NCI-H1417 (cell line): ENCODE data around the gene MAFG.
A peak's percentile ranks its signal among the peaks of the same experiment; 100 is the strongest.

Experiments used
- DNase-seq, 3 experiments: peaks; one replicate each; lab custom pipeline; 2025; lab: John Stamatoyannopoulos, UW

Gene MAFG

DNA sequence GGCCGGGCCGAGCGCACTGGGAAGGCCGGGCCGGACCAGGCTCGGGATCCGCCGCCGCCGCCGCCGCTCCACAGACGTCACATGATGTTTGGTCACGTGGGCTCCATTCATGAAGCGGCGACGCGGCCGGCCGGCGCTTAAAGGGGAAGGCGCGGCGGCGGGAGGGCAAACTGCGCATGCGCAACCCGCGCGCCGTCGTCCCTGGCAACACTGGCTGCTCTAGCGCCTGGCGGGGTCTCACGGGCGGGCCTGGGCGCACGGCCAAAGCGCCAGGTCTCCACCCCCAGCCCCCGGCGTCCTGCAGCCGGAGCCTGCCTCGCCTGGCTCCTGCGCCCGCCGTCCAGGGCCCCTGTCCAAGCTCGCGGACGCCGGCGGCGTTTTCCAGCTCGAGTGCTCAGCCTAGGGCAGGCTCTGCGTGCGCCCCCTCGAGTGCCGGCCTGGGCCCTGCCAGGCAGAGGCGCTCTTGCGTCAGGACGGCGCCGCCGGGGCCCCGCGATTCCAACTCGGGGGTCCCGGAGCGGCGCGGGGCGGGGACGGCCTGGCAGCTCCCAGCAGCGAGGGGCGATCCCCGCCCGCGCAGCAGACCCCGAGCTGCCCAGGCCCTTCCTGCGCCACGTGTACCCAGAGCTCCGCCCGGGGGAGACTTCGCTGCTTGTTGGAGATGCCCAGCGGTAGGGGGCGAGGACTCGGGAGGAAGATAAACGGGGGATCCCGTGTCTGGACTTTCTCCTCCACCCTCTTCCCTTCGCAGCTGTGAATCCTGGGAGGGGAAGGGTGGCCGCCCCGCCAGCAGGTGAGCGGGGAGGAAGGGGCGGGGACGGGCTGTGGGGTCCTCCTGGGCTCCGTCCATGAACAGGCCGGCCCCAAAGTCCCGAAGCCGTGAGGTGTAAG, at the start of gene MAFG:
TSS of gene MAFG (minus strand) at position 83 of the 891 bp plus-strand sequence. CDS start 4,550 bp downstream, outside the sequence.
- DNase-seq: peak; percentile 95 to 97 (median 97)

DNA sequence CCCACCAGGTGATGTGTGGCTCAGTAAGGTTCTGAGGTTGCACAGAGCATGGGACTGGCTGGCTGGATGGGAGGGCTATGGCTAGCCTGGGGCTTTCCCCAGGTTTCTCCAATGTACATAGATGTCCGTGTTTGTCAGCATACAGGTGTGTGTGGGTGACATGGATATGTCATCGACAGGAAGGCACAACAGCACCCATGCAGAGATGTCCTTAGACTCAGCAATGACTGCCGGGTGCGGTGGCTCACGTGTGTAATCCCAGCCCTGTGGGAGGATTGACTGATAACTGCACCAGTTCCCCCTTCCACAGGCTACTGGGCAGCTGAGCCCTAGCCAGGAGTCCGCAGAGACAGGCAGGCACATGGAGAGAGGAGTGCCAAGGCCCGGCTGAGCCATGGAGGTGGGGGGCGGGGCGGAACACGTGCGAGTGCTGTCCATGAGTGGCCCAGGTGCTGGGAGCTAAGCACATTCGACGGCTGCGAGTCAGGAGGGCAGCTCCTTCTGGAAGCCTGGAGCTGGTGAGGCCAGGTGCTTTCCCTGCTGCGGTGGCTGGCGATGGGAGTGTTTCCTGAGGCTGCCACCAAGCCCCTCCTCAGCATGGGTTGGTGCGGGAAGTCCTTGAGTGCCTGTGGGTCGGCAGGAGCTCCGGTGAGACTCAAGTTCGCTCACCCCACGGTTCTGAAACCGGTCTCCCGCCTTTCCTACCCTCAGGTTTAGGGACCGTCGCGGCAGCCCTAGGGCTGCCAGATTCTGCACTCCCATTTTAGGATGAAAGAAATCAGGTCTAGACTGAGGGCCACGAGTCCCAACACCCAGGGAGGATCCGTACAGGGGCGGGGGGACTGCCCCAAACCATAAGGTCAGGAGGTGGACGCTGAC, 49.0 kb upstream of the MAFG start:
- DNase-seq: peak; percentile 66 to 87 (median 82)

- no peak for DNase-seq
These were observed 45.9 kb upstream of the MAFG start for GRCh38 chr17:81973432-81973831.

DNA sequence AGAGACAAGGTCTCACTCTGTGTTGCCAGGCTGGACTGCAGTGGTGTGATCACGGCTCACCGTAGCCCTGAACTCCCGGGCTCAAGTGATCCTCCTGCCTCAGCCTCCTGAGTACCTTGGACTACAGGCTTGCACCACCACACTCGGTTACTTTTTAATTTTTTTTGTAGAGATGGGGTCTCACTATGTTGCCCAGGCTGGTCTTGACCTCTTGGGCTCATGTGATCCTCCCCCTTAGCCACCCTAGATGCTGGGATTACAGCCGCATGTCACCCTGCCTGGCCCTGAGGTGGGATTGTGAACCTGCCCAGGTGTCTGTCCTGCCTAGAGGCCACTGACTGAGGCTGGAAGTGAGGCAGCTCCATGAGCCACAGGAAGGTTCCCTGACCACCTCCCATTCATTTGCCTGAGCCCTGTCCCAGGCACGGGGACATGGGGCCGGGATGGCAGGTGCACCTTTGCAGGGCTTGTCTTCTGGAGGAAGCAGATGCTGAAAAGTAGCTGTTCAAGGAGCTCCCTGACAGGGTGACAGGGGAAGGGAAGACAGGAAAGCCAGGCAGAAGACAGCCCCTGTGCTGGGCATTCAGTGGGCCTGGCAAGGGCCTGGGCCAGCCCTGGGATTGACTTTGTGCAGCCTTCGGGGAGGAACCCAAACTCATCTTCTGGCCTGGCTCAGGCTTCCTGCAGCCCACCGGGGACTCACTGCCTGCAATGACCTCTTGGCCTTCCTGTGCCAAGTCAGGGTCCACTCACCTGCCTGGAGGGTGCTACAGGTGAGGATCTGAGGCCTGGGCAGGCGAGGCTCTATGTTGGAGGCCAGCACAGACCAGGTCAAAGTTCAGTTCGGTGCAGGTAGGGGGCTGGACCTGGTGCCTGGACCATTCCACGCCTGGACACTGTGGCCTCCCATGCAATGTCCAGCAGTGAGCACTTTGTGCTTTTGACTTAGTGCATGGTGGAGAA, 41.6 kb upstream of the MAFG start:
- DNase-seq: no peak

GRCh38 chr17:81968396-81968745, 40.8 kb upstream of the MAFG start:
- DNase-seq: no peak

- peak; percentile 63 to 92 (median 82) for DNase-seq
These were observed 40.2 kb upstream of the MAFG start for GRCh38 chr17:81967533-81968395.

GRCh38 chr17:81967244-81967532, 39.7 kb upstream of the MAFG start:
- DNase-seq: no peak

GRCh38 chr17:81966343-81967243, 39.1 kb upstream of the MAFG start:
- DNase-seq: peak in 2 of 3 experiments; percentile 10 to 24

DNA sequence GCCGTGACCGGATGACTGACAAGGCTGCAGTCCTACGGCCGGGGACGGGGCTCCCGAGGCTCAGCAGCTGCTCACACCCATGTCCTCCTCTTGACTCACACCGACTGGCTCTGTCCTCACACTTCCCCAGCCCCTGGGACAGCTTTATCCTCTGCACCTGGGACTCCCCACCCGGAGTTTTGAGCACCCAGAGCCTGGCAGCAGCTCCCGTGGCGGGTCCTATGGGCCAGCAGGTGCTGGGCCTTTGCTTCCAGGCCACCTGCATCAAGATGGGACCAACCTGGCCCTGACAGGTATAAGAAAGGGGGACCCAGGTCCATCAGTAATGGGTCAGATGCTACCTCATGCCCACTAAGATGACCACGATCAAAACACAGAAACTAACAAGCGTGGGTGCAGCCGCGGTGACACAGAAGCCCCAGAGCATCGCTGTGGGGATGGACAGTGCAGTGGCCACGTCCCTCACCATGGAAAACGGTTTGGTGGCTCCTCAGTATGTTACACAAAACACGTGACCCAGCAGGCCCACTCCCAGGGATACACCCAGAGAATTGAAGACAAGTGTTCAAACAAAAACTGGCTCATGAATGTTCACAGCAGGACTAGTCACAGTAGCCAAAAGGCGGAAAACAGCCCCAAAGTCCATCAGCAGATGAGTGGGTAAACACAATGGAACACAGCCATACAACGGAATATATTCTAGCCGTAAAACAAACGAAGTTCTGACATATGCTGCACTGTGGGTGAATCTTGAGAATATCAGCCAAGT, 36.7 kb upstream of the MAFG start:
- DNase-seq: no peak

- DNase-seq: no peak
These were observed 35.2 kb upstream of the MAFG start for GRCh38 chr17:81962499-81963441.

GRCh38 chr17:81961521-81962498, 34.3 kb upstream of the MAFG start:
- DNase-seq: peak in 2 of 3 experiments; percentile 62 to 76

DNA sequence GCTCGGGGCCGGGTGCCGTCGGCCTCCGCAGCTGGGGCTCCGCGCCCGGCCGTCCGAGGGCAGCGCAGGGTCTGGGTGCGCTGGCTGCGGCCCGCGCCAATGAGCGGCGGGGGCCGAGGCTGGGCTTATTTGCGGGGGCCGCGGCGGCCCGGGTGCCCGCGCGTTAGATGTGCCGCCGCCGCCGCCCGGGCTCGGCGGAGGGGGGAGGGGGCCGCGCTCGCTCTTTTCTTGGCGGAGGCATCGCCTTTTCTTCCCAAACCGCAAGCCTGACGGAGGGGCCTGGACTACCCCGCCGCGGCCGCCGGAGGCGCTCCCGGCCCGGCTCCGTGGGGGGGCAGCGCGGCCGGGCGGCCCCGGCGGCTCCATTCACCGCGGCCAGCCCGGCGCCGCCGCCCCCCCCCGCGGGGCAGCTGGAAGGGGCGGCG, 33.6 kb upstream of the MAFG start, which contains the start of gene NOTUM:
TSS of gene NOTUM (minus strand) at position 101 of the 425 bp plus-strand sequence. CDS start 278 bp downstream, outside the sequence.
- peak in 2 of 3 experiments; percentile 62 to 76 for DNase-seq

DNA sequence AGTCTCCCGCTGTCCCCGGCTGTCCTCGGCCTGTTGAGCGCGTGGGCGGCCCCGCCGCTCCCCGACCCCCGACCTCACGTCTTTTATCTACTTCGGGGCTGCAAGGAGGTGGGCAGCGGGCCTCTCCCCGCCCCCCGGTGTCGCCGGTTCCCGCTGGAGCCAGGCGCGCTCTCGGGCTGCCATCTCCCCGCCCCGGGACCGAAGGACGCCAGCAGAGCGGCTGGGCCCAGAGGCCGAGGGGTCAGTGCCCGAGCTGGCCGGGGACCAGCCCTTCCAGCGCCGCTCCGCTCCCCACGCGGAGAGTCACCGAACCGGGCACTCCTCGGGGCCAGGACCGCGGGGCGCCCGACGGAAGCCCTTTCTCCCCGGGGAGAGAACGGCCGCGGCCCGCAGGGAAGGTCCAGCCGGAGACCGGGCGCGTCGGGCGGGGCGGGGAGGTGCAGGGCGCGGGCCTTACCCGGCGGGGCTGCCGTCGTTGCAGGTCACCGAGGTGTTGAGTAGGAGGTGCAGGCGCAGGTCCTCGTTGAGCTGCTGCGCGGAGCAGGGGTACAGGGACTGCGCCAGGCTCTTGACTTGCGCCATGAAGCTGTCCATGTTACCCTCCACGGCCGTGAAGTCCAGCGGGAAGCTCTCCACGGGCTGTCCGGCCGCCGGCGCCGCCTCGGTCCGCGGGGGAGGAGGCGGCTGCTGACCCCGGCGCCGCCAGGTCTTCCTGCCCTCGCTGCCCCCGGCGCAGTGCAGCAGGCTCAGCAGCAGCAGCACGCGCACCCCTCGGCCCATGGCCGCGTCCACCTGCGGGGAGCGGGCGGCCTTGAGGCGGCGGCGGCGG, 32.8 kb upstream of the MAFG start:
- peak in 2 of 3 experiments; percentile 49 to 63 for DNase-seq

- DNase-seq: peak; percentile 45 to 77 (median 75)
These were observed 32.0 kb upstream of the MAFG start for GRCh38 chr17:81959362-81960129.
